WTC11 (cell line): ENCODE results near the gene INTS11. TPM values are rescaled to one million over a fixed set of nuclear protein-coding genes. Genes with fewer than 3 reads are reported as not detected.
A peak's percentile ranks its signal among the peaks of the same experiment; 100 is the strongest.

Source experiments
- ATF3 ChIP-seq: sonication (generic); formaldehyde crosslinking; conservative IDR thresholded peaks from 2 replicates; pipeline ENCODE4 v1.8.1; 2022; ENCODE audit warnings: mild to moderate bottlenecking, missing genetic modification reagents
- ELF4 ChIP-seq: sonication (generic); formaldehyde crosslinking; IDR thresholded peaks from 2 replicates; pipeline ENCODE4 v1.8.1; 2022; ENCODE audit warnings: low read depth, mild to moderate bottlenecking, moderate library complexity, missing genetic modification reagents
- EMX1 ChIP-seq: fragments of 250-450 bp; sonication (Bioruptor Pico); IDR thresholded peaks from 2 replicates; pipeline ENCODE4 v1.8.0; 2021; ENCODE audit warnings: mild to moderate bottlenecking
- ETV6 ChIP-seq: sonication (generic); formaldehyde crosslinking; IDR thresholded peaks from 2 replicates; pipeline ENCODE4 v1.8.1; 2022; ENCODE audit warnings: mild to moderate bottlenecking, missing genetic modification reagents
- FOXK1 ChIP-seq: sonication (generic); formaldehyde crosslinking; IDR thresholded peaks from 2 replicates; pipeline ENCODE4 v1.8.0; 2022; ENCODE audit warnings: mild to moderate bottlenecking, moderate library complexity, missing genetic modification reagents
- FOXP1 ChIP-seq: sonication (generic); formaldehyde crosslinking; IDR thresholded peaks from 2 replicates; pipeline ENCODE4 v1.8.0; 2022; ENCODE audit warnings: missing genetic modification reagents, mild to moderate bottlenecking, moderate library complexity, borderline replicate concordance
- MAX ChIP-seq: sonication (generic); formaldehyde crosslinking; IDR thresholded peaks from 2 replicates; pipeline ENCODE4 v1.8.0; 2022; ENCODE audit warnings: mild to moderate bottlenecking, missing genetic modification reagents
- MXD4 ChIP-seq: fragments of 250-450 bp; sonication (Bioruptor Pico); IDR thresholded peaks from 2 replicates; pipeline ENCODE4 v1.8.0; 2021; ENCODE audit warnings: mild to moderate bottlenecking, moderate library complexity, borderline replicate concordance
- NFATC4 ChIP-seq: fragments of 250-450 bp; sonication (Bioruptor Pico); IDR thresholded peaks from 2 replicates; pipeline ENCODE4 v1.9.0; 2021; ENCODE audit warnings: mild to moderate bottlenecking
- NR3C1 ChIP-seq: sonication (generic); formaldehyde crosslinking; conservative IDR thresholded peaks from 2 replicates; pipeline ENCODE4 v1.8.1; 2023; ENCODE audit warnings: low read depth, mild to moderate bottlenecking, missing genetic modification reagents
- OVOL2 ChIP-seq: fragments of 250-450 bp; sonication (Bioruptor Pico); IDR thresholded peaks from 2 replicates; pipeline ENCODE4 v1.9.0; 2021; ENCODE audit warnings: mild to moderate bottlenecking, borderline replicate concordance
- SOX15 ChIP-seq: fragments of 250-450 bp; sonication (Bioruptor Pico); IDR thresholded peaks from 2 replicates; pipeline ENCODE4 v1.9.0; 2021; ENCODE audit warnings: mild to moderate bottlenecking
- SP1 ChIP-seq: sonication (generic); formaldehyde crosslinking; conservative IDR thresholded peaks from 2 replicates; pipeline ENCODE4 v1.8.1; 2022; ENCODE audit warnings: missing genetic modification reagents
- ZBTB21 ChIP-seq: sonication (generic); formaldehyde crosslinking; IDR thresholded peaks from 2 replicates; pipeline ENCODE4 v1.8.1; 2023; ENCODE audit warnings: mild to moderate bottlenecking, missing genetic modification reagents, borderline replicate concordance
- ZNF138 ChIP-seq: sonication (generic); formaldehyde crosslinking; conservative IDR thresholded peaks from 2 replicates; pipeline ENCODE4 v1.8.1; 2022; ENCODE audit warnings: mild to moderate bottlenecking, moderate library complexity, missing genetic modification reagents
- ZNF219 ChIP-seq: sonication (generic); formaldehyde crosslinking; IDR thresholded peaks from 2 replicates; pipeline ENCODE4 v1.8.0; 2023; ENCODE audit warnings: missing genetic modification reagents, mild to moderate bottlenecking, borderline replicate concordance
- ZNF423 ChIP-seq: fragments of 250-450 bp; sonication (Bioruptor Pico); IDR thresholded peaks from 2 replicates; pipeline ENCODE4 v2.1.2; 2022; ENCODE audit warnings: mild to moderate bottlenecking, moderate library complexity
- total RNA-seq: library from RNA; stranded (reverse); gene quantifications from 3 replicates; pipeline ENCODE4 v1.2.3, GENCODE V29; 2021
- TF ChIP-seq, protein P1 (sequence below): fragments of 200-600 bp; IDR thresholded peaks from 2 replicates; pipeline ENCODE4 v1.8.0; 2022; ENCODE audit warnings: antibody characterized with exemption
- TF ChIP-seq, protein P2 (sequence below): sonication (generic); formaldehyde crosslinking; conservative IDR thresholded peaks from 2 replicates; pipeline ENCODE4 v1.8.1; 2023; ENCODE audit warnings: mild to moderate bottlenecking, low read depth, missing genetic modification reagents, moderate library complexity
- TF ChIP-seq, protein P3 (sequence below): sonication (generic); formaldehyde crosslinking; IDR thresholded peaks from 2 replicates; pipeline ENCODE4 v1.8.1; 2023; ENCODE audit warnings: mild to moderate bottlenecking, missing genetic modification reagents
- TF ChIP-seq, protein P4 (sequence below): sonication (generic); formaldehyde crosslinking; IDR thresholded peaks from 2 replicates; pipeline ENCODE4 v1.8.0; 2022; ENCODE audit warnings: mild to moderate bottlenecking, missing genetic modification reagents

The INTS11 gene
- total RNA-seq, 1 experiment from 2014 or later: 170 TPM

DNA sequence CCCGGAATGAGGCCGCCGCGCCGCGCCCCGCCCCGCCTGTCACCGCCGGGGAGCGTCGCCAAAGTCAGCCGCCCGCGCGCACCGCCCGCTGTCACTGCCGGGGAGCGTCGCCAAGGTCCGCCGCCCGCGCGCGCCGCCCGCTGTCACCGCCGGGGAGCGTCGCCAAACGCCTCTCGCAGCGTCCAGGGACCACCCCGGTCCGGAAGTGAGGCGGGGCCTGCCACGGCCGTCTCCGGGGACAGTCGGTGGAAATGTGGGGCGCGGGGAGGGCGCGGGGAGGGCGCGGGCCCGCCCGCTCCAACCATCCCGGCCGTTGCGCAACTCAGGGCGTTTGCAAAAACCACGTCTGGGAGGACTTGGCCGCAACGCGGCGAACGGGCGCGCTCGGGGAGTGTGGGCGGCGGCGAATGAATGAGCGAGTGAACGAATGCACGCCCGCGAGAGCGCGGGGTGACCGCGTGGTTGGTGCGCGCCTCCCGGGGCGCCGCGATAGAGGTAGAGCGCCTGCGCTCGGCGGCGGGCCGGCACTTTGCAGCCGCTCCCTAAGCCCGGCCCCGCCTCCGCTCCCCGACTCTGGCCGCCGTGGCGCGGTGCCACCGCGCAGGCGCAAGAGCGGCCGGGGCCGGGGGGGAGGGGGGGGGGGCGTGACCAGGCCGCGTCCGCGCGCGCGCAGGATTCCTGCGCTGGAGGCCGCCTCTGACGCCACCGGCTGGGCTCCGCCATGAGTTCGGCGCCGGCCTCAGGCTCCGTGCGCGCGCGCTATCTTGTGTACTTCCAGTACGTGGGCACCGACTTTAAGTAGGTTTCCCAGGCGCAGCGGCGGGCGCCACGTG lies 16.3 kb downstream of the INTS11 start, which contains the start of the genes ACAP3 and PUSL1 (continued):
- TF ChIP-seq SP1 (peak; percentile 68), FOXK1 (peak; percentile 76), MAX (peak; percentile 77; the same call in 1 of the 2 replicates), NFATC4 (CRISPR knock-in tag) (no peak), ZNF219 (CRISPR knock-in tag) (no peak; the same call in 1 of the 2 replicates), MXD4 (CRISPR knock-in tag) (no peak), ETV6 (CRISPR knock-in tag) (peak; percentile 18; the same call in 1 of the 2 replicates), SOX15 (CRISPR knock-in tag) (no peak), NR3C1 (0 out of 2 replicates have a peak, but pooled peaks have one; percentile 46), ELF4 (CRISPR knock-in tag) (no peak), ZNF138 (CRISPR knock-in tag) (no peak), OVOL2 (CRISPR knock-in tag) (no peak), ATF3 (no peak), ZNF423 (CRISPR knock-in tag) (no peak), ZBTB21 (CRISPR knock-in tag) (no peak), EMX1 (CRISPR knock-in tag) (no peak), FOXP1 (0 out of 2 replicates have a peak, but pooled peaks have one; percentile 25)
- TF ChIP-seq, protein P1, sequence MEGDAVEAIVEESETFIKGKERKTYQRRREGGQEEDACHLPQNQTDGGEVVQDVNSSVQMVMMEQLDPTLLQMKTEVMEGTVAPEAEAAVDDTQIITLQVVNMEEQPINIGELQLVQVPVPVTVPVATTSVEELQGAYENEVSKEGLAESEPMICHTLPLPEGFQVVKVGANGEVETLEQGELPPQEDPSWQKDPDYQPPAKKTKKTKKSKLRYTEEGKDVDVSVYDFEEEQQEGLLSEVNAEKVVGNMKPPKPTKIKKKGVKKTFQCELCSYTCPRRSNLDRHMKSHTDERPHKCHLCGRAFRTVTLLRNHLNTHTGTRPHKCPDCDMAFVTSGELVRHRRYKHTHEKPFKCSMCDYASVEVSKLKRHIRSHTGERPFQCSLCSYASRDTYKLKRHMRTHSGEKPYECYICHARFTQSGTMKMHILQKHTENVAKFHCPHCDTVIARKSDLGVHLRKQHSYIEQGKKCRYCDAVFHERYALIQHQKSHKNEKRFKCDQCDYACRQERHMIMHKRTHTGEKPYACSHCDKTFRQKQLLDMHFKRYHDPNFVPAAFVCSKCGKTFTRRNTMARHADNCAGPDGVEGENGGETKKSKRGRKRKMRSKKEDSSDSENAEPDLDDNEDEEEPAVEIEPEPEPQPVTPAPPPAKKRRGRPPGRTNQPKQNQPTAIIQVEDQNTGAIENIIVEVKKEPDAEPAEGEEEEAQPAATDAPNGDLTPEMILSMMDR: no peak
- TF ChIP-seq, protein P2, sequence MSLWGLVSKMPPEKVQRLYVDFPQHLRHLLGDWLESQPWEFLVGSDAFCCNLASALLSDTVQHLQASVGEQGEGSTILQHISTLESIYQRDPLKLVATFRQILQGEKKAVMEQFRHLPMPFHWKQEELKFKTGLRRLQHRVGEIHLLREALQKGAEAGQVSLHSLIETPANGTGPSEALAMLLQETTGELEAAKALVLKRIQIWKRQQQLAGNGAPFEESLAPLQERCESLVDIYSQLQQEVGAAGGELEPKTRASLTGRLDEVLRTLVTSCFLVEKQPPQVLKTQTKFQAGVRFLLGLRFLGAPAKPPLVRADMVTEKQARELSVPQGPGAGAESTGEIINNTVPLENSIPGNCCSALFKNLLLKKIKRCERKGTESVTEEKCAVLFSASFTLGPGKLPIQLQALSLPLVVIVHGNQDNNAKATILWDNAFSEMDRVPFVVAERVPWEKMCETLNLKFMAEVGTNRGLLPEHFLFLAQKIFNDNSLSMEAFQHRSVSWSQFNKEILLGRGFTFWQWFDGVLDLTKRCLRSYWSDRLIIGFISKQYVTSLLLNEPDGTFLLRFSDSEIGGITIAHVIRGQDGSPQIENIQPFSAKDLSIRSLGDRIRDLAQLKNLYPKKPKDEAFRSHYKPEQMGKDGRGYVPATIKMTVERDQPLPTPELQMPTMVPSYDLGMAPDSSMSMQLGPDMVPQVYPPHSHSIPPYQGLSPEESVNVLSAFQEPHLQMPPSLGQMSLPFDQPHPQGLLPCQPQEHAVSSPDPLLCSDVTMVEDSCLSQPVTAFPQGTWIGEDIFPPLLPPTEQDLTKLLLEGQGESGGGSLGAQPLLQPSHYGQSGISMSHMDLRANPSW: 0 out of 2 replicates have a peak, but pooled peaks have one; percentile 52
- TF ChIP-seq, protein P3, sequence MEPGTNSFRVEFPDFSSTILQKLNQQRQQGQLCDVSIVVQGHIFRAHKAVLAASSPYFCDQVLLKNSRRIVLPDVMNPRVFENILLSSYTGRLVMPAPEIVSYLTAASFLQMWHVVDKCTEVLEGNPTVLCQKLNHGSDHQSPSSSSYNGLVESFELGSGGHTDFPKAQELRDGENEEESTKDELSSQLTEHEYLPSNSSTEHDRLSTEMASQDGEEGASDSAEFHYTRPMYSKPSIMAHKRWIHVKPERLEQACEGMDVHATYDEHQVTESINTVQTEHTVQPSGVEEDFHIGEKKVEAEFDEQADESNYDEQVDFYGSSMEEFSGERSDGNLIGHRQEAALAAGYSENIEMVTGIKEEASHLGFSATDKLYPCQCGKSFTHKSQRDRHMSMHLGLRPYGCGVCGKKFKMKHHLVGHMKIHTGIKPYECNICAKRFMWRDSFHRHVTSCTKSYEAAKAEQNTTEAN (CRISPR knock-in tag): no peak
- TF ChIP-seq, protein P4, sequence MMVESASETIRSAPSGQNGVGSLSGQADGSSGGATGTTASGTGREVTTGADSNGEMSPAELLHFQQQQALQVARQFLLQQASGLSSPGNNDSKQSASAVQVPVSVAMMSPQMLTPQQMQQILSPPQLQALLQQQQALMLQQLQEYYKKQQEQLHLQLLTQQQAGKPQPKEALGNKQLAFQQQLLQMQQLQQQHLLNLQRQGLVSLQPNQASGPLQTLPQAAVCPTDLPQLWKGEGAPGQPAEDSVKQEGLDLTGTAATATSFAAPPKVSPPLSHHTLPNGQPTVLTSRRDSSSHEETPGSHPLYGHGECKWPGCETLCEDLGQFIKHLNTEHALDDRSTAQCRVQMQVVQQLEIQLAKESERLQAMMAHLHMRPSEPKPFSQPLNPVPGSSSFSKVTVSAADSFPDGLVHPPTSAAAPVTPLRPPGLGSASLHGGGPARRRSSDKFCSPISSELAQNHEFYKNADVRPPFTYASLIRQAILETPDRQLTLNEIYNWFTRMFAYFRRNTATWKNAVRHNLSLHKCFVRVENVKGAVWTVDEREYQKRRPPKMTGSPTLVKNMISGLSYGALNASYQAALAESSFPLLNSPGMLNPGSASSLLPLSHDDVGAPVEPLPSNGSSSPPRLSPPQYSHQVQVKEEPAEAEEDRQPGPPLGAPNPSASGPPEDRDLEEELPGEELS: no peak
